NCI-H82 (cell line): Measurements from ENCODE around the gene SELENON.

Experiments
- DNase-seq: peaks from one replicate; lab custom pipeline; 2025; lab: John Stamatoyannopoulos, UW

Gene SELENON

GRCh38 chr1:25794325-25794724 lies 5.7 kb upstream of the SELENON start:
- DNase-seq: peak; percentile 69

- no peak for DNase-seq
These were observed 4.8 kb upstream of the SELENON start for GRCh38 chr1:25795211-25795610.

- no peak for DNase-seq
These were observed 3.8 kb upstream of the SELENON start for GRCh38 chr1:25795946-25796810.

GRCh38 chr1:25796811-25797458 lies 3.1 kb upstream of the SELENON start:
- peak; percentile 91 for DNase-seq

- peak; percentile 60 for DNase-seq
These were observed 2.1 kb upstream of the SELENON start for GRCh38 chr1:25797939-25798338.

GRCh38 chr1:25798666-25799351 lies 1.2 kb upstream of the SELENON start:
- no peak for DNase-seq

GRCh38 chr1:25799352-25799934 lies 550 bp upstream of the SELENON start:
- no peak for DNase-seq

GRCh38 chr1:25800703-25801377 lies 847 bp downstream of the SELENON start:
- DNase-seq: peak; percentile 48

- DNase-seq: peak; percentile 42
These were observed 2.9 kb downstream of the SELENON start for GRCh38 chr1:25802915-25803314.

GRCh38 chr1:25803368-25803767 lies 3.4 kb downstream of the SELENON start:
- no peak for DNase-seq

- DNase-seq: no peak
These were observed 4.4 kb downstream of the SELENON start for GRCh38 chr1:25804244-25804963.

- peak; percentile 41 for DNase-seq
These were observed 5.2 kb downstream of the SELENON start for GRCh38 chr1:25804964-25805862.

GRCh38 chr1:25805863-25806225 lies 5.9 kb downstream of the SELENON start:
- no peak for DNase-seq

- DNase-seq: no peak
These were observed 6.4 kb downstream of the SELENON start for GRCh38 chr1:25806418-25806817.

GRCh38 chr1:25807480-25808390 lies 7.7 kb downstream of the SELENON start:
- no peak for DNase-seq

GRCh38 chr1:25808481-25809244 lies 8.7 kb downstream of the SELENON start:
- no peak for DNase-seq

- DNase-seq: no peak
These were observed 9.4 kb downstream of the SELENON start for GRCh38 chr1:25809283-25809926.

- DNase-seq: no peak
These were observed 9.9 kb downstream of the SELENON start for GRCh38 chr1:25809929-25810328.
